AG10803 (cell line): ENCODE results near the gene FNDC5.

Experiments
- DNase-seq: peaks from one replicate; pipeline ENCODE4 v3.0.0; 2010; ENCODE audit warnings: low read depth
- H3K4me3 ChIP-seq: 2 replicates; pipeline ENCODE4 v1.5.1; 2011; ENCODE audit warnings: mild to moderate bottlenecking, low read length, control low read depth
- CTCF ChIP-seq: conservative IDR thresholded peaks from 2 replicates; pipeline ENCODE4 v1.5.1; 2011; ENCODE audit warnings: mild to moderate bottlenecking, low read length, control low read depth, inconsistent platforms

The FNDC5 gene

GRCh38 chr1:32900956-32901822 is 30.5 kb upstream of the FNDC5 start, which contains the start of gene TMEM54:
Gene TMEM54, minus strand, starts transcription at chr1:32901389. Its CDS starts 151 bp downstream, at chr1:32901238.
- DNase-seq, result no peak
- no peak; the same call in 1 of the 2 replicates for TF ChIP-seq CTCF
- H3K4me3 ChIP-seq, result peak within 1 kb of the TSS; percentile 68

- TF ChIP-seq CTCF, result no peak
- H3K4me3 ChIP-seq, result peak overlapping the region; percentile 67
- DNase-seq, result no peak
Observed at GRCh38 chr1:32900371-32900955, 29.8 kb upstream of the FNDC5 start.

DNA sequence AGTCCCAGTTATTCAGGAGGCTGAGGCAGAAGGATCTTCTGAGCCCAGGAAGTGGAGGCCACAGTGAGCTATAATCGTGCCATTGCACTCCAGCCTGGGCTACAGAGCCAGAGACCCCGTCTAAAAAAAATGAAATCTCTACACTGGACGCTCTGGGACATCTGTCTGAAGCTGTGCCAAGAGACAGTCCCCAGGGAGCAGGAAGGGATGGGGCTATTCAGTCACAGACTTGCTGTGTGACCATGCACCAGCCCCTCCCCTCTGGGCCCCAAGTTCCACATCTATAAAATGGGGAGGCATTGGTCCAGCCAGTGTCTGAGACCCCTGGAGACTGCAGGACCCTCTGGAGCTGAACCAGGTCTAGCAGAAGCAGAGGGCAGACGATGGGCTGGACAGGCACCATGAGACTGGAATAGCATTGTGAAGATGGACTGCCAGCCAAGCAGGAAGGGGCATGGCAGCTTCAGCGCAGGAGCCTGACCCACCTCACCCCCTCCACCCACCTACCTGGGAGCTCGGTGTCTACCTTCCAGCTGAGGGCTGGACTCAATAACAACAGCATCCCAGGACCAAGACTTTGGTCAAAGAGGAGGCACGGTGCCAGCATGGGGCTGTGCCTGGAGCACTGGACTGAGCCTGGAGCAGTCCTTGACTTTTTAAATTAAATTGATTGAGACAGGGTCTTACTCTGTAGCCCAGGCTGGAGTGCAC is 29.0 kb upstream of the FNDC5 start:
- no peak for TF ChIP-seq CTCF
- H3K4me3 ChIP-seq, result no peak overlapping the region
- DNase-seq, result no peak

GRCh38 chr1:32898958-32899357 is 28.2 kb upstream of the FNDC5 start:
- no peak for TF ChIP-seq CTCF
- no peak overlapping the region for H3K4me3 ChIP-seq
- DNase-seq, result no peak

DNA sequence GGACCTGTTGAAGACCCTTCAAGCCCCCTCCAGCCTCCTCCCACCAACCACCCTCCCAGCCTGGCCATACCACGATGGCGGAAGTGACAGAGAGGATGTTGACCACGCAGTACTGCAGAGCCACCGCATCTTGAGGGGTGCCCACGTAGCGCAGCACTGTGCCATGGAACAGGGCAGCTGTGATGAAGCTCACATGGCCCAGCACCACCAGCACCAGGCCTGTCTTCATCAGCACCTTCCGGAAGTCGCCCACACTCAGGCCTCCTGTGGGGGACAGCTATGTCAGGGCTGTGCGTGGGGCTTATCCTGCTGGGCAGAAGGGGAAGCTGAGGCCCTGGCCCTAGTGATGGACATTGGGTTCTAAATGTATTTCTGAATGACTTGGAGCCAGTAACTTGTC is 27.3 kb upstream of the FNDC5 start:
- DNase-seq, result no peak
- H3K4me3 ChIP-seq, result no peak overlapping the region
- no peak for TF ChIP-seq CTCF

DNA sequence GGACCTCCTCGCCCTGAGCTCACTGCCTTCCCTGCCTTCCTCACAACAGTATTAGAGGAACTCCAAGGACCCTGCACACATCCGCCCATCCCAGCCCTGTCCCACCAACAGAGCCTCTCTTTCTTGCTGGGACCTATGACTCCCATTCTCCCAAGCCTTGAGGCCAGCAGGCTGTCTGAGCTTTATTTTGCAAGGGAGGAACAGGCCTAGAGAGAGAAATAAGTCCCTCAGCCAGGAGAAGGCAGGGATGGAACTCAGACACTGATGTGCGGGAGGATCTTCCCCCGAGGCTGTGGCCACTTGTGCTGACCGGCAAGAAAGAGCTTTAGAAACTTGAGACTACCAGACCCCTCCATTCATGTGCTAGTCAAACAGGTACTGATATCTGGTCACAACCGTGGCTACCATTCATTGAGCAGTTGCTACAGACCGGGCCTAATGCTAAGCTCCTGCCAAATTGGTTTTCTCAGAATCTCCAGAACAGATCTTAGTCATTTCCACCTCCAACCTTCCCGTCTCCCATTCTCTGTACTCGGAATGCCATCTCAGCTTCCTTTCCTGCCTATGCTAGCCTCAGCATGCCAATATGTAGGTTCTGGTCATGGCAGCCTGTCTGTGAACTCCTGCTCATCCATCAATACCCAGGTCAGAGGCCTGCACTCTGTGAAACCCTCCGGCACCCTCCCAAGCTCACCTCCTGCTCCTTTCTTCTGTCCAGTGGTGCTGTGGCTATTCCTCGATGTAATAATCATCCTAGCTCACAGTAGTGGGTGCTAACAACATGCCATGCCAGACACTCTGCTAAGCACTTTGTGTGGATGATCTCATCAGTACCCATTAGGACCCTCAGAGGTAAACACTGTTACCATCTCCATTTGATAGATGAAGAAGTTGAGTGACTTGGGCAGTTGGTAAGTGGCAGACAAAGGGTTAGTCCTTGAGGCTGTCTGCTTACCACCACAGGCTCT is 26.7 kb upstream of the FNDC5 start:
- no peak for DNase-seq
- TF ChIP-seq CTCF, result no peak
- H3K4me3 ChIP-seq, result no peak overlapping the region
